Activated CD4-positive, alpha-beta memory T cell treated with anti-CD3 and anti-CD28 coated beads, Interleukin-2, amount 10 ng/mL, durations not matched to agents 7 days and 5 days (primary cell): Measurements from ENCODE around the gene SOX3. TPM values are rescaled to one million over a fixed set of nuclear protein-coding genes. Genes with fewer than 3 reads are reported as not detected.

ENCODE experiments used
- CTCF ChIA-PET: fragments of 350-600 bp; sonication (Branson Sonifier 250); formaldehyde crosslinking; loops from one replicate; lab custom pipeline; 2021; ENCODE audit warnings: antibody characterized with exemption, inconsistent platforms; lab: Charles Lee
- POLR2A ChIA-PET: fragments of 350-600 bp; sonication (Branson Sonifier 250); formaldehyde crosslinking; loops from one replicate; lab custom pipeline; 2021; ENCODE audit warnings: antibody characterized with exemption; lab: Charles Lee
- DNase-seq: peaks from one replicate; pipeline ENCODE4 v3.0.0-alpha.2; 2020
- H3K27ac Mint-ChIP-seq: one replicate; pipeline ENCODE4 v1.8.0; 2021; ENCODE audit warnings: mild to moderate bottlenecking, mixed read lengths
- H3K27me3 Mint-ChIP-seq: one replicate; pipeline ENCODE4 v1.8.0; 2021; ENCODE audit warnings: mixed read lengths
- H3K36me3 Mint-ChIP-seq: one replicate; pipeline ENCODE4 v1.8.0; 2021; ENCODE audit warnings: low read depth, mixed read lengths
- H3K4me1 Mint-ChIP-seq: one replicate; pipeline ENCODE4 v1.8.0; 2021; ENCODE audit warnings: mixed read lengths
- H3K4me3 Mint-ChIP-seq: one replicate; pipeline ENCODE4 v1.8.0; 2021; ENCODE audit warnings: mild to moderate bottlenecking, mixed read lengths
- H3K9me3 Mint-ChIP-seq: one replicate; pipeline ENCODE4 v1.8.0; 2021; ENCODE audit warnings: mixed read lengths
- total RNA-seq, 2 experiments: library from RNA; stranded (reverse); gene quantifications; one replicate each; pipeline ENCODE4 v1.2.3, GENCODE V29; 2021

Gene SOX3
- total RNA-seq, 2 experiments from 2014 or later, result not detected

DNA sequence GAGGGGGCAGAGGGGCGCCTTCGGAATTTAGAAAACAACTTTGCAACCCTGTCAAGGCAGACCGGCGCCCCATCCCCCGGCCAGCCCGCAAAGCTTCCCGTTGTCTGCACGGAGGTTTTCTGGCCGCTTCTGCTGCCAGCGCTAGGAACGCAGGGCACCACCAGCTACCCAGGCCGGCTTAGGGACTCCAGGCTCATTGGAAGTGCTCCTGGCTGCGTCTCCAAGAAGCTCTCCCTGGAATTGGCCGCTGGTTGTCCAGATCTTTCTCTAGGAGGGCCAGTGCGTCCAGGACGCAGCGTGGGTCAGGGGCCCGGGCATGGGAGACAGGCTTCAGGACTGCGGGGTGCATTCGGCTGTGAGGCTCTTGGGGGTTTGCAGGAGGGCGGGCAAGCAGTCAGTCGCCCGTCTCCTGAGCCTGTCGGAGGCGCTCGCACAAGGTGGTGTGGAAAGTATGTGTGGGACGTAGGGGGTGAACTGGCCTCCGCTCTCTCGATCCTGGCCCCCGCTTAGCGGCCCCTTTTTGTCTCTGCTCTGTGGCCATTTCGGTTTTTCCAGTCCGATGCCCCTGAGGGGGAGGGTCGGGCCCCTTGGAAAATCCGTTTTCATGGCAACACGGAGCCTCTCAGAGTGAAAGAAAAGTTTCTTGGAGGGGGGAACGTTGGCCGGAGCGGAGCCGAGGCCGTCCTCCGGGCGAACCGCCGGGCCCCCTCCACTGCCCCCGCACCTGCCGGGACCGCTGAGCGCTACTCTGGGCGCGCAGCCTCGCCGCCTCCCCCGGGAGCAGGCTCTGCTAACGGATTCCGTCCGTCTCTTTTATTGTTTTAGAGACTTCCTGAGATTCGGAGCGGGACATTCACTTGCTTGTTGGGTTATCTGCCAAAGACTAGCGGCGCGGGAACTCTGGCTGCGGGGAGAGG lies 810 bp upstream of the SOX3 start:
- H3K9me3 Mint-ChIP-seq, result no peaks in the 10 kb centered on the region
- no peak overlapping the region for H3K4me3 Mint-ChIP-seq
- no peak overlapping the region for H3K27ac Mint-ChIP-seq
- DNase-seq, result no peak
- H3K36me3 Mint-ChIP-seq, result peaks cover 2% of the 10 kb centered on the region
- peaks cover 61% of the 10 kb centered on the region for H3K27me3 Mint-ChIP-seq
- POLR2A ChIA-PET, result no interaction called here
- CTCF ChIA-PET, result no interaction called here
- H3K4me1 Mint-ChIP-seq, result peaks cover 3% of the 10 kb centered on the region

DNA sequence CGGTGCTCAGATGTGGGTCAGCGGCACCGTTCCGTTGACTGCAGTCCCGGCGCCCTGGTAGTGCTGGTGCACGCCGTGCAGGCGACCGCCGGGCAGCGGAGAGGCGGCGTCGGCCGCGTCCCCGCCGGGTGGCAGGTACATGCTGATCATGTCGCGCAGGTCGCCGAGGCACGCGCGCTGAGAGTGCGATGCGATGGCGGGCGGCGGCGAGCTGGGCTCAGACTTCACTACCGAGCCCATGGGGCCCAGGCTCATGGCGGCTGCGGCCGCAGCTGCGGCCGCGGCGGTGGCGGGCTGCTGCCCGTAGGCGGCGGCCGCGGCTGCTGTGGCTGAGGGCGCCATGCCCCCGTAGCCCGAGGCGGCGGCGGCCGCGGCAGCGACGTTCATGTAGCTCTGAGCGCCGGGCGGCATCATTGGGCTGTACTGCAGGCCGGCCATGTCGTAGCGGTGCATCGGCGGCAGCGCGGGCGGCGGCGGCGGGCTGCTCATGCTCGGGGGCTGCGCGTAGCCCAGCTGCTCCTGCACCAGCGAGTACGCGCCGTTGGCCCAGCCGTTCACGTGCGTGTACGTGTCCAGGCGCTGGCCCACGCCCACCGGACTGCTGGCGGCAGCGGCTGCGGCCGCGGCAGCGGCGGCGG lies 1.0 kb downstream of the SOX3 start:
- H3K27me3 Mint-ChIP-seq, result peaks cover 57% of the 10 kb centered on the region
- H3K4me1 Mint-ChIP-seq, result peaks cover 3% of the 10 kb centered on the region
- DNase-seq, result no peak
- H3K36me3 Mint-ChIP-seq, result peaks cover 2% of the 10 kb centered on the region
- no peak overlapping the region for H3K4me3 Mint-ChIP-seq
- CTCF ChIA-PET, result no interaction called here
- POLR2A ChIA-PET, result no interaction called here
- H3K9me3 Mint-ChIP-seq, result no peaks in the 10 kb centered on the region
- no peak overlapping the region for H3K27ac Mint-ChIP-seq

- DNase-seq, result no peak
- ChIA-PET POLR2A (no interaction called here), CTCF (no interaction called here)
- H3K27me3 Mint-ChIP-seq, result peaks cover 56% of the 10 kb centered on the region
- no peaks in the 10 kb centered on the region for H3K9me3 Mint-ChIP-seq
- no peak overlapping the region for H3K4me3 Mint-ChIP-seq
- H3K27ac Mint-ChIP-seq, result no peak overlapping the region
- peaks cover 2% of the 10 kb centered on the region for H3K36me3 Mint-ChIP-seq
- peaks cover 3% of the 10 kb centered on the region for H3K4me1 Mint-ChIP-seq
Measured at GRCh38 chrX:140503238-140503601, 1.6 kb downstream of the SOX3 start.

GRCh38 chrX:140502491-140503237 lies 2.2 kb downstream of the SOX3 start:
- no peak overlapping the region for H3K27ac Mint-ChIP-seq

GRCh38 chrX:140501940-140502468 lies 2.9 kb downstream of the SOX3 start:
- POLR2A ChIA-PET, result no interaction called here
- H3K27ac Mint-ChIP-seq, result no peak overlapping the region
- DNase-seq, result no peak
- H3K27me3 Mint-ChIP-seq, result peaks cover 46% of the 10 kb centered on the region
- H3K9me3 Mint-ChIP-seq, result no peaks in the 10 kb centered on the region
- no peak overlapping the region for H3K4me3 Mint-ChIP-seq
- H3K36me3 Mint-ChIP-seq, result peaks cover 2% of the 10 kb centered on the region
- CTCF ChIA-PET, result no interaction called here
- H3K4me1 Mint-ChIP-seq, result peaks cover 3% of the 10 kb centered on the region

More at GRCh38 chrX:140502491-140503237, 2.2 kb downstream of the SOX3 start:
- H3K4me3 Mint-ChIP-seq, result no peak overlapping the region
- H3K4me1 Mint-ChIP-seq, result peaks cover 3% of the 10 kb centered on the region
- DNase-seq, result no peak
- H3K9me3 Mint-ChIP-seq, result no peaks in the 10 kb centered on the region
- CTCF ChIA-PET, result no interaction called here
- H3K27me3 Mint-ChIP-seq, result peaks cover 52% of the 10 kb centered on the region
- POLR2A ChIA-PET, result no interaction called here
- peaks cover 2% of the 10 kb centered on the region for H3K36me3 Mint-ChIP-seq

GRCh38 chrX:140501321-140501720 lies 3.5 kb downstream of the SOX3 start:
- Mint-ChIP-seq H3K27ac (no peak overlapping the region), H3K4me3 (no peak overlapping the region), H3K27me3 (peaks cover 42% of the 10 kb centered on the region), H3K9me3 (no peaks in the 10 kb centered on the region), H3K36me3 (no peaks in the 10 kb centered on the region), H3K4me1 (peaks cover 3% of the 10 kb centered on the region)
- CTCF ChIA-PET, result no interaction called here
- POLR2A ChIA-PET, result no interaction called here
- DNase-seq, result no peak

GRCh38 chrX:140500441-140500840 lies 4.4 kb downstream of the SOX3 start:
- Mint-ChIP-seq H3K27me3 (peaks cover 35% of the 10 kb centered on the region), H3K9me3 (no peaks in the 10 kb centered on the region), H3K36me3 (no peaks in the 10 kb centered on the region), H3K4me3 (no peak overlapping the region), H3K27ac (no peak overlapping the region), H3K4me1 (peaks cover 3% of the 10 kb centered on the region)
- no peak for DNase-seq
- POLR2A ChIA-PET, result no interaction called here
- CTCF ChIA-PET, result no interaction called here

DNA sequence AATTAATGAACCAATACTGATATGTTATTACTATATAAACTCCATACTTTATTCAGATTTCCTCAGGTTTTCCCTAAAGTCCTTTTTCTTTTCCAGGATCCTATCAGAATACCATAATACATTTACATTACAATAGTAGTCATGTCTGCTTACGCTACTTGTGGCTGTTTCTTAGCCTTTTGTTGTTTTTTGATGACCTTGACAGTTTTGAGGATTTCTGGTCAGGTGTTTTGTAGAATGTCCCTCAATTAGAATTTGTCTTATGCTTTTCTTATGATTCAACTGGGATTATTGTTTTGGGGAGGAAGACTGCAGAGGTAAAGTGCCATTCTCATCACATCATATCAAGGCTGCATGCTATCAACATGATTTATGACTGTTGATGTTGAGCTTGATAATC lies 9.1 kb downstream of the SOX3 start:
- ChIA-PET CTCF (no interaction called here), POLR2A (no interaction called here)
- no peaks in the 10 kb centered on the region for H3K4me1 Mint-ChIP-seq
- no peaks in the 10 kb centered on the region for H3K36me3 Mint-ChIP-seq
- H3K27ac Mint-ChIP-seq, result no peak overlapping the region
- DNase-seq, result no peak
- no peak overlapping the region for H3K4me3 Mint-ChIP-seq
- H3K27me3 Mint-ChIP-seq, result peaks cover 12% of the 10 kb centered on the region
- H3K9me3 Mint-ChIP-seq, result no peaks in the 10 kb centered on the region

GRCh38 chrX:140492066-140492994 lies 12.5 kb downstream of the SOX3 start:
- Mint-ChIP-seq H3K9me3 (no peaks in the 10 kb centered on the region), H3K4me1 (no peaks in the 10 kb centered on the region), H3K4me3 (no peak overlapping the region), H3K27ac (no peak overlapping the region), H3K27me3 (no peaks in the 10 kb centered on the region), H3K36me3 (no peaks in the 10 kb centered on the region)
- ChIA-PET CTCF (interaction anchor here (0.7 kb wide), 1 partner anchor 288 kb away, joined by 3 read pairs; no protein-coding TSS in a partner anchor), POLR2A (no interaction called here)
- DNase-seq, result no peak

DNA sequence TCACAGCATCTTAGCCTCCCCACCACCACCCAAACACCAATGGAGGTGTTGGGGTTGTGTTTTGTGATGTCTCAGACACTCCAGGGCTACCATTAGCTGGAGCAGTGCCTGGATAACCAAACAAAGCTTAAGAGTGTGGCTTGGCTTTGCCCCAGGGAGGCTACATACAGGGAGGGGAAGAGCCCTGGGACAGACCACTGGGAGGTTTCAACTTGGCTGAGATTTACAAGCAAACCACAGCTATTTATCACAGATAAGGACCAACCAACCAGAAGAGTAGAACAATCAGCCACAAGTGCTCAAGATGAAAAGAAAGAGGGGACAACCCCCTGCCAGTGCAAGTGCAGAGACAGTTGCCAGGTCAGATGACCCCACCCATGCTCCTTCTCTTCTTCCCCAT lies 24.1 kb downstream of the SOX3 start:
- peaks cover 2% of the 10 kb centered on the region for H3K9me3 Mint-ChIP-seq
- H3K4me1 Mint-ChIP-seq, result no peaks in the 10 kb centered on the region
- POLR2A ChIA-PET, result no interaction called here
- H3K27ac Mint-ChIP-seq, result no peak overlapping the region
- H3K4me3 Mint-ChIP-seq, result no peak overlapping the region
- CTCF ChIA-PET, result no interaction called here
- DNase-seq, result no peak
- H3K36me3 Mint-ChIP-seq, result no peaks in the 10 kb centered on the region
- H3K27me3 Mint-ChIP-seq, result no peaks in the 10 kb centered on the region

GRCh38 chrX:140477987-140478386 lies 26.9 kb downstream of the SOX3 start:
- Mint-ChIP-seq H3K4me3 (no peak overlapping the region), H3K4me1 (no peaks in the 10 kb centered on the region), H3K27ac (no peak overlapping the region), H3K9me3 (peaks cover 8% of the 10 kb centered on the region), H3K36me3 (no peaks in the 10 kb centered on the region), H3K27me3 (no peaks in the 10 kb centered on the region)
- POLR2A ChIA-PET, result no interaction called here
- no peak for DNase-seq
- CTCF ChIA-PET, result no interaction called here

GRCh38 chrX:140475025-140475424 lies 29.8 kb downstream of the SOX3 start:
- ChIA-PET POLR2A (no interaction called here), CTCF (no interaction called here)
- Mint-ChIP-seq H3K36me3 (no peaks in the 10 kb centered on the region), H3K27me3 (no peaks in the 10 kb centered on the region), H3K4me3 (no peak overlapping the region), H3K9me3 (peaks cover 8% of the 10 kb centered on the region), H3K27ac (no peak overlapping the region), H3K4me1 (no peaks in the 10 kb centered on the region)
- no peak for DNase-seq
